SK-N-MC (cell line): ENCODE measurements around the gene ARPC2.

Source experiments
- EZH2 ChIP-seq: fragments of 200-600 bp; sonication (generic); IDR thresholded peaks from one replicate; pipeline ENCODE4 v1.6.1; 2017; ENCODE audit warnings: antibody characterized with exemption
- FOXP2 ChIP-seq: optimal IDR thresholded peaks from 2 replicates; pipeline ENCODE3; 2011; ENCODE audit warnings: mild to moderate bottlenecking, moderate library complexity; ENCODE audit not compliant: insufficient read depth; ENCODE audit errors: extremely low read length, control extremely low read depth
- POLR2AphosphoS5 ChIP-seq: IDR thresholded peaks from 2 replicates; pipeline ENCODE4 v1.6.1; 2012; ENCODE audit warnings: mild to moderate bottlenecking, low read depth, low read length, borderline replicate concordance

- TF ChIP-seq POLR2AphosphoS5, result no peak
- TF ChIP-seq EZH2, result no peak
- no peak for TF ChIP-seq FOXP2
Measured at GRCh38 chr2:218186355-218186766, 30.6 kb upstream of the ARPC2 start.
